ENCODE measurements around the gene RHOBTB1. TPM values are rescaled to one million over a fixed set of nuclear protein-coding genes. Genes with fewer than 3 reads are reported as not detected.

RHOBTB1 gene
- total and polyA plus RNA-seq, 9 of the 15 experiments (the other 6 are each of a cell fraction or from before 2014, with no cell fraction given), result 1.7 to 11.7 (median 9.3) TPM

- ChIA-PET POLR2A (no interaction called here), CTCF (ENCODE audit: low intra/inter-chr PET ratio) (no interaction called here)
- FAIRE-seq (no peak), ATAC-seq (no peak), DNase-seq (ENCODE audit: extremely low read depth in 1 of 4, low spot score in 3 of 4) (no peak)
- Histone ChIP-seq H3K36me3 (ENCODE audit: control insufficient read depth, insufficient read depth, low read length) (no peaks in the 10 kb centered on the region), H3K4me2 (ENCODE audit: insufficient read depth, low read length) (no peak overlapping the region), H3K27ac (ENCODE audit: extremely low read depth, low read depth, low read length) (no peak overlapping the region), H3K9me1 (ENCODE audit: control insufficient read depth, insufficient read depth, low read length) (no peaks in the 10 kb centered on the region), H3K9ac (ENCODE audit: insufficient read depth in 1 of 2, low read depth in 2 of 2, low read length in 2 of 2) (no peak overlapping the region), H3K4me1 (replicated peaks in 1 of 2; ENCODE audit: control insufficient read depth in 2 of 2, insufficient read depth in 2 of 2, low read length in 2 of 2) (peaks cover 3 to 24% of the 10 kb centered on the region in 2 experiments; a peak in 4 of 5 replicates), H2AFZ (ENCODE audit: low read depth, low read length) (no peak overlapping the region), H3K4me3 (no peak overlapping the region), H3K79me2 (ENCODE audit: control insufficient read depth, insufficient read depth, low read length) (no peaks in the 10 kb centered on the region), H4K20me1 (replicated peaks; ENCODE audit: control insufficient read depth, insufficient read depth, low read length) (no peaks in the 10 kb centered on the region), H3K9me3 (replicated peaks; ENCODE audit: control insufficient read depth, insufficient read depth, low read depth, low read length) (no peaks in the 10 kb centered on the region), H3K27me3 (ENCODE audit: control insufficient read depth in 2 of 2, insufficient read depth in 2 of 2, low read length in 2 of 2) (no peaks in the 10 kb centered on the region)
- BruUV-seq (replicated peaks), result no TSS peak
- intact Hi-C loops (cut with micrococcal nuclease), result loop anchor here (5.0 kb wide), 1 partner anchor 317 kb away; no protein-coding TSS in a partner anchor
- in situ Hi-C loops (cut with MboI), result loop anchor here (10.0 kb wide), 1 partner anchor 151 kb away; no protein-coding TSS in a partner anchor
- 53% methylated on average over 3 of the region's 3 CpGs for WGBS (ENCODE audit: insufficient coverage, low coverage, missing lambda C conversion rate)
- TF ChIP-seq, protein P1, sequence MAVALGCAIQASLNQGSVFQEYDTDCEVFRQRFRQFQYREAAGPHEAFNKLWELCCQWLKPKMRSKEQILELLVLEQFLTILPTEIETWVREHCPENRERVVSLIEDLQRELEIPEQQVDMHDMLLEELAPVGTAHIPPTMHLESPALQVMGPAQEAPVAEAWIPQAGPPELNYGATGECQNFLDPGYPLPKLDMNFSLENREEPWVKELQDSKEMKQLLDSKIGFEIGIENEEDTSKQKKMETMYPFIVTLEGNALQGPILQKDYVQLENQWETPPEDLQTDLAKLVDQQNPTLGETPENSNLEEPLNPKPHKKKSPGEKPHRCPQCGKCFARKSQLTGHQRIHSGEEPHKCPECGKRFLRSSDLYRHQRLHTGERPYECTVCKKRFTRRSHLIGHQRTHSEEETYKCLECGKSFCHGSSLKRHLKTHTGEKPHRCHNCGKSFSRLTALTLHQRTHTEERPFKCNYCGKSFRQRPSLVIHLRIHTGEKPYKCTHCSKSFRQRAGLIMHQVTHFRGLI (CRISPR knock-in tag; IDR thresholded peaks at IDR 0.05), result no peak
- TF ChIP-seq ZNF395 (CRISPR knock-in tag; IDR thresholded peaks at IDR 0.05) (no peak), ERF (CRISPR knock-in tag; IDR thresholded peaks at IDR 0.05) (no peak), LEF1 (IDR thresholded peaks at IDR 0.05) (no peak), GTF3C2 (IDR thresholded peaks at IDR 0.05; ENCODE audit: borderline replicate concordance, extremely low read depth, insufficient read length) (no peak), CHCHD3 (CRISPR knock-in tag; IDR thresholded peaks at IDR 0.05) (no peak), RBM22 (IDR thresholded peaks at IDR 0.05; ENCODE audit: low read depth, low read length, poor library complexity, severe bottlenecking) (no peak)
- TF ChIP-seq, protein P2, sequence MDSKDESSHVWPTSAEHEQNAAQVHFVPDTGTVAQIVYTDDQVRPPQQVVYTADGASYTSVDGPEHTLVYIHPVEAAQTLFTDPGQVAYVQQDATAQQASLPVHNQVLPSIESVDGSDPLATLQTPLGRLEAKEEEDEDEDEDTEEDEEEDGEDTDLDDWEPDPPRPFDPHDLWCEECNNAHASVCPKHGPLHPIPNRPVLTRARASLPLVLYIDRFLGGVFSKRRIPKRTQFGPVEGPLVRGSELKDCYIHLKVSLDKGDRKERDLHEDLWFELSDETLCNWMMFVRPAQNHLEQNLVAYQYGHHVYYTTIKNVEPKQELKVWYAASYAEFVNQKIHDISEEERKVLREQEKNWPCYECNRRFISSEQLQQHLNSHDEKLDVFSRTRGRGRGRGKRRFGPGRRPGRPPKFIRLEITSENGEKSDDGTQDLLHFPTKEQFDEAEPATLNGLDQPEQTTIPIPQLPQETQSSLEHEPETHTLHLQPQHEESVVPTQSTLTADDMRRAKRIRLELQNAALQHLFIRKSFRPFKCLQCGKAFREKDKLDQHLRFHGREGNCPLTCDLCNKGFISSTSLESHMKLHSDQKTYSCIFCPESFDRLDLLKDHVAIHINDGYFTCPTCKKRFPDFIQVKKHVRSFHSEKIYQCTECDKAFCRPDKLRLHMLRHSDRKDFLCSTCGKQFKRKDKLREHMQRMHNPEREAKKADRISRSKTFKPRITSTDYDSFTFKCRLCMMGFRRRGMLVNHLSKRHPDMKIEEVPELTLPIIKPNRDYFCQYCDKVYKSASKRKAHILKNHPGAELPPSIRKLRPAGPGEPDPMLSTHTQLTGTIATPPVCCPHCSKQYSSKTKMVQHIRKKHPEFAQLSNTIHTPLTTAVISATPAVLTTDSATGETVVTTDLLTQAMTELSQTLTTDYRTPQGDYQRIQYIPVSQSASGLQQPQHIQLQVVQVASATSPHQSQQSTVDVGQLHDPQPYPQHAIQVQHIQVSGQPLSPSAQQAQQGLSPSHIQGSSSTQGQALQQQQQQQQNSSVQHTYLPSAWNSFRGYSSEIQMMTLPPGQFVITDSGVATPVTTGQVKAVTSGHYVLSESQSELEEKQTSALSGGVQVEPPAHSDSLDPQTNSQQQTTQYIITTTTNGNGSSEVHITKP (IDR thresholded peaks at IDR 0.05; ENCODE audit: partially characterized antibody), result no peak
These were observed 21.7 kb upstream of the RHOBTB1 start for GRCh38 chr10:60965696-60966095.

Data from K562 (cell line).